HG02571 (cell line): ENCODE data around the gene ZBTB12.
"Not testable (repeated sequence)": the region's sequence is repeated elsewhere in the genome, so short reads cannot be mapped to it uniquely, and the experiment has no call there.

Experiments used
- ATAC-seq: cut with Tn5 transposase; IDR thresholded peaks from one replicate; pipeline ENCODE4 v1.9.1; 2021; ENCODE audit warnings: mild to moderate bottlenecking, moderate library complexity; ENCODE audit not compliant: unreplicated experiment

The ZBTB12 gene

GRCh38 chr6:31851980-31852718 is 49.7 kb downstream of the ZBTB12 start:
- not testable (repeated sequence) for ATAC-seq

- ATAC-seq, result no peak
These were observed 50.4 kb downstream of the ZBTB12 start for GRCh38 chr6:31851485-31851832.

GRCh38 chr6:31850765-31851484 is 51.0 kb downstream of the ZBTB12 start:
- ATAC-seq, result no peak
